ENCODE measurements around the gene KLHDC8A. TPM values are rescaled to one million over a fixed set of nuclear protein-coding genes. Genes with fewer than 3 reads are reported as not detected.
A peak's percentile ranks its signal among the peaks of the same experiment; 100 is the strongest.

KLHDC8A gene
- total and polyA plus RNA-seq, 2 of the 13 experiments (the other 11 are each of a cell fraction or from before 2014, with no cell fraction given) = not detected

DNA sequence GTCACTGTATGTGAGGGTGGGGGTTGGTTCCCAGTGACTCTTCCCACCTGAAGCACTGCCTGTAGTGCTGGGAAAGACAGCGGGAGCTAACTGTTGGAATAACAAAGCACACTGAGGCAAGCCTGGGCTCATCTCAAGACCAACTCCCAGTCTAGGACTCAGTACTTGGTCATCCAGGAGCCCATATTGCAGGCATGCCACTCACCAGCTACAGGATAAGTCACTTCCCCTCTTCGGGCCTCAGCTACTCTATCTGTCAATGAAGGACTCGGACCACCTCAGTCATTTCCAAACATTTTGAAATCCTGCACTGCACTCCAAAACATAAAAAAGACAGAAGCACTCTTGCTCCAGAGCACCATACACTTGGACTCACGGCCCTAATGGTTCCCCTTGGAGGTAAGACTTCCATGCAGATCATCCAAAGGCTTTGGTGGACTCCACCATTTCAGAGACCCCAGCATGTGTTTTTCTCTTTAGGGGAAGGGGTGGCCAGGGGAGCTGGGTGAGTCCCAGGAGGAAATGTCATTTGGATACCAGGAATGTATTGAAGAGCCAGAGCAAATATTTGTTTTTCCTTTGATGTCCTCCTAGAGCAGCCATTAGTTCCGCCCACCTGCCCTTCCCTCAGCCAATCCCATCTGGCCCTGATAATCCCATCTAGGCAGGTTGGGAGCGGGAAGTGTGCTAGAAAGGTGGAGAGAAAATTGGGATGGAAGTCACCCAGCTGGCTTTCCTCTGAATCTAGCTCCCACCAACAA is 38.3 kb downstream of the KLHDC8A start (continued):
- no peak for TF ChIP-seq IKZF1 (IDR thresholded peaks at IDR 0.05)
- no peak for TF ChIP-seq SSRP1 (CRISPR knock-in tag; IDR thresholded peaks at IDR 0.05)
- TF ChIP-seq AGO1 (IDR thresholded peaks at IDR 0.05; ENCODE audit: low read depth, low read length, poor library complexity, severe bottlenecking) = no peak
- no peak for TF ChIP-seq CBX5 (CRISPR knock-in tag; IDR thresholded peaks at IDR 0.05; ENCODE audit: borderline replicate concordance)
- TF ChIP-seq TCF7 (IDR thresholded peaks at IDR 0.05; ENCODE audit: low read depth) = peak; percentile 86
- no peak for TF ChIP-seq PCBP1 (IDR thresholded peaks at IDR 0.05; ENCODE audit: borderline replicate concordance, low read depth, low read length)
- no peak for TF ChIP-seq ZSCAN30 (CRISPR knock-in tag; IDR thresholded peaks at IDR 0.05)
- TF ChIP-seq NBN (conservative IDR thresholded peaks at IDR 0.05) = no peak
- TF ChIP-seq, protein P1, sequence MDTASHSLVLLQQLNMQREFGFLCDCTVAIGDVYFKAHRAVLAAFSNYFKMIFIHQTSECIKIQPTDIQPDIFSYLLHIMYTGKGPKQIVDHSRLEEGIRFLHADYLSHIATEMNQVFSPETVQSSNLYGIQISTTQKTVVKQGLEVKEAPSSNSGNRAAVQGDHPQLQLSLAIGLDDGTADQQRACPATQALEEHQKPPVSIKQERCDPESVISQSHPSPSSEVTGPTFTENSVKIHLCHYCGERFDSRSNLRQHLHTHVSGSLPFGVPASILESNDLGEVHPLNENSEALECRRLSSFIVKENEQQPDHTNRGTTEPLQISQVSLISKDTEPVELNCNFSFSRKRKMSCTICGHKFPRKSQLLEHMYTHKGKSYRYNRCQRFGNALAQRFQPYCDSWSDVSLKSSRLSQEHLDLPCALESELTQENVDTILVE (CRISPR knock-in tag; IDR thresholded peaks at IDR 0.05) = no peak
- no peak for TF ChIP-seq ZNF547 (CRISPR knock-in tag; IDR thresholded peaks at IDR 0.05)
- TF ChIP-seq ZIK1 (CRISPR knock-in tag; IDR thresholded peaks at IDR 0.05; ENCODE audit: borderline replicate concordance, low read depth) = no peak
- TF ChIP-seq, protein P2, sequence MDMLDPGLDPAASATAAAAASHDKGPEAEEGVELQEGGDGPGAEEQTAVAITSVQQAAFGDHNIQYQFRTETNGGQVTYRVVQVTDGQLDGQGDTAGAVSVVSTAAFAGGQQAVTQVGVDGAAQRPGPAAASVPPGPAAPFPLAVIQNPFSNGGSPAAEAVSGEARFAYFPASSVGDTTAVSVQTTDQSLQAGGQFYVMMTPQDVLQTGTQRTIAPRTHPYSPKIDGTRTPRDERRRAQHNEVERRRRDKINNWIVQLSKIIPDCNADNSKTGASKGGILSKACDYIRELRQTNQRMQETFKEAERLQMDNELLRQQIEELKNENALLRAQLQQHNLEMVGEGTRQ (IDR thresholded peaks at IDR 0.05; ENCODE audit: low read depth, low read length) = no peak
- TF ChIP-seq, protein P2 (CRISPR knock-in tag; IDR thresholded peaks at IDR 0.05; ENCODE audit: borderline replicate concordance) = no peak
- peak; percentile 20 for TF ChIP-seq YY1 (IDR thresholded peaks at IDR 0.05; ENCODE audit: insufficient read depth, insufficient replicate concordance, low read depth, low read length)
- TF ChIP-seq, protein P3, sequence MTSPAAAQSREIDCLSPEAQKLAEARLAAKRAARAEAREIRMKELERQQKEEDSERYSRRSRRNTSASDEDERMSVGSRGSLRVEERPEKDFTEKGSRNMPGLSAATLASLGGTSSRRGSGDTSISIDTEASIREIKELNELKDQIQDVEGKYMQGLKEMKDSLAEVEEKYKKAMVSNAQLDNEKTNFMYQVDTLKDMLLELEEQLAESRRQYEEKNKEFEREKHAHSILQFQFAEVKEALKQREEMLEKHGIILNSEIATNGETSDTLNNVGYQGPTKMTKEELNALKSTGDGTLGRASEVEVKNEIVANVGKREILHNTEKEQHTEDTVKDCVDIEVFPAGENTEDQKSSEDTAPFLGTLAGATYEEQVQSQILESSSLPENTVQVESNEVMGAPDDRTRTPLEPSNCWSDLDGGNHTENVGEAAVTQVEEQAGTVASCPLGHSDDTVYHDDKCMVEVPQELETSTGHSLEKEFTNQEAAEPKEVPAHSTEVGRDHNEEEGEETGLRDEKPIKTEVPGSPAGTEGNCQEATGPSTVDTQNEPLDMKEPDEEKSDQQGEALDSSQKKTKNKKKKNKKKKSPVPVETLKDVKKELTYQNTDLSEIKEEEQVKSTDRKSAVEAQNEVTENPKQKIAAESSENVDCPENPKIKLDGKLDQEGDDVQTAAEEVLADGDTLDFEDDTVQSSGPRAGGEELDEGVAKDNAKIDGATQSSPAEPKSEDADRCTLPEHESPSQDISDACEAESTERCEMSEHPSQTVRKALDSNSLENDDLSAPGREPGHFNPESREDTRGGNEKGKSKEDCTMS (CRISPR knock-in tag; conservative IDR thresholded peaks at IDR 0.05) = no peak
- TF ChIP-seq ZFP36L1 (CRISPR knock-in tag; IDR thresholded peaks at IDR 0.05) = no peak
- TF ChIP-seq, protein P4, sequence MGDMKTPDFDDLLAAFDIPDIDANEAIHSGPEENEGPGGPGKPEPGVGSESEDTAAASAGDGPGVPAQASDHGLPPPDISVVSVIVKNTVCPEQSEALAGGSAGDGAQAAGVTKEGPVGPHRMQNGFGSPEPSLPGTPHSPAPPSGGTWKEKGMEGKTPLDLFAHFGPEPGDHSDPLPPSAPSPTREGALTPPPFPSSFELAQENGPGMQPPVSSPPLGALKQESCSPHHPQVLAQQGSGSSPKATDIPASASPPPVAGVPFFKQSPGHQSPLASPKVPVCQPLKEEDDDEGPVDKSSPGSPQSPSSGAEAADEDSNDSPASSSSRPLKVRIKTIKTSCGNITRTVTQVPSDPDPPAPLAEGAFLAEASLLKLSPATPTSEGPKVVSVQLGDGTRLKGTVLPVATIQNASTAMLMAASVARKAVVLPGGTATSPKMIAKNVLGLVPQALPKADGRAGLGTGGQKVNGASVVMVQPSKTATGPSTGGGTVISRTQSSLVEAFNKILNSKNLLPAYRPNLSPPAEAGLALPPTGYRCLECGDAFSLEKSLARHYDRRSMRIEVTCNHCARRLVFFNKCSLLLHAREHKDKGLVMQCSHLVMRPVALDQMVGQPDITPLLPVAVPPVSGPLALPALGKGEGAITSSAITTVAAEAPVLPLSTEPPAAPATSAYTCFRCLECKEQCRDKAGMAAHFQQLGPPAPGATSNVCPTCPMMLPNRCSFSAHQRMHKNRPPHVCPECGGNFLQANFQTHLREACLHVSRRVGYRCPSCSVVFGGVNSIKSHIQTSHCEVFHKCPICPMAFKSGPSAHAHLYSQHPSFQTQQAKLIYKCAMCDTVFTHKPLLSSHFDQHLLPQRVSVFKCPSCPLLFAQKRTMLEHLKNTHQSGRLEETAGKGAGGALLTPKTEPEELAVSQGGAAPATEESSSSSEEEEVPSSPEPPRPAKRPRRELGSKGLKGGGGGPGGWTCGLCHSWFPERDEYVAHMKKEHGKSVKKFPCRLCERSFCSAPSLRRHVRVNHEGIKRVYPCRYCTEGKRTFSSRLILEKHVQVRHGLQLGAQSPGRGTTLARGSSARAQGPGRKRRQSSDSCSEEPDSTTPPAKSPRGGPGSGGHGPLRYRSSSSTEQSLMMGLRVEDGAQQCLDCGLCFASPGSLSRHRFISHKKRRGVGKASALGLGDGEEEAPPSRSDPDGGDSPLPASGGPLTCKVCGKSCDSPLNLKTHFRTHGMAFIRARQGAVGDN (CRISPR knock-in tag; IDR thresholded peaks at IDR 0.05) = no peak
- TF ChIP-seq SRSF9 (IDR thresholded peaks at IDR 0.05; ENCODE audit: borderline replicate concordance, insufficient read depth, low read depth, low read length, poor library complexity, severe bottlenecking) = no peak
- TF ChIP-seq ZNF670 (CRISPR knock-in tag; IDR thresholded peaks at IDR 0.05; ENCODE audit: borderline replicate concordance) = no peak
- TF ChIP-seq NFIB (CRISPR knock-in tag; IDR thresholded peaks at IDR 0.05; ENCODE audit: borderline replicate concordance) = no peak

Measured in HepG2 (cell line).